HG03520 (cell line): Measurements from ENCODE around the gene WRAP53.

Experiments
- ATAC-seq: cut with Tn5 transposase; IDR thresholded peaks from one replicate; pipeline ENCODE4 v1.9.1; 2021; ENCODE audit warnings: mild to moderate bottlenecking, moderate library complexity; ENCODE audit not compliant: unreplicated experiment

The WRAP53 gene

GRCh38 chr17:7677388-7678067, 10.7 kb upstream of the WRAP53 start:
- ATAC-seq, result no peak

- no peak for ATAC-seq
These were observed 3.3 kb upstream of the WRAP53 start for GRCh38 chr17:7684851-7685532.

GRCh38 chr17:7685533-7686221, 2.6 kb upstream of the WRAP53 start:
- peak; percentile 41 for ATAC-seq

- peak; percentile 34 for ATAC-seq
These were observed 1.8 kb upstream of the WRAP53 start for GRCh38 chr17:7686222-7687071.

GRCh38 chr17:7687072-7687907, 987 bp upstream of the WRAP53 start, which contains the start of gene TP53:
Gene TP53 (minus strand): TSS chr17:7687490. CDS start chr17:7676594, 10,896 bp downstream.
- ATAC-seq, result peak; percentile 28

- ATAC-seq, result no peak
These were observed 585 bp downstream of the WRAP53 start for GRCh38 chr17:7688808-7689316.

- no peak for ATAC-seq
These were observed 7.3 kb downstream of the WRAP53 start for GRCh38 chr17:7695586-7695985.

GRCh38 chr17:7697828-7698588, 9.7 kb downstream of the WRAP53 start:
- no peak for ATAC-seq

GRCh38 chr17:7700510-7700909, 12.2 kb downstream of the WRAP53 start:
- ATAC-seq, result no peak

GRCh38 chr17:7701681-7702080, 13.4 kb downstream of the WRAP53 start:
- no peak for ATAC-seq

GRCh38 chr17:7702776-7703175, 14.5 kb downstream of the WRAP53 start:
- ATAC-seq, result no peak

- ATAC-seq, result no peak
These were observed 15.6 kb downstream of the WRAP53 start for GRCh38 chr17:7703584-7704479.

GRCh38 chr17:7704601-7705268, 16.5 kb downstream of the WRAP53 start, which contains the start of gene EFNB3:
Gene EFNB3 (plus strand): TSS chr17:7705202. CDS start chr17:7705599, 397 bp downstream.
- ATAC-seq, result no peak

GRCh38 chr17:7705269-7706255, 17.3 kb downstream of the WRAP53 start:
- ATAC-seq, result no peak

GRCh38 chr17:7706631-7707354, 18.5 kb downstream of the WRAP53 start:
- no peak for ATAC-seq

GRCh38 chr17:7707446-7707845, 19.2 kb downstream of the WRAP53 start:
- ATAC-seq, result no peak
